K562 (cell line): ENCODE data around the gene VEGFB. TPM values are rescaled to one million over a fixed set of nuclear protein-coding genes. Genes with fewer than 3 reads are reported as not detected.

Source experiments
- HLTF ChIP-seq: fragments of 450-650 bp; IDR thresholded peaks from 2 replicates; pipeline ENCODE4 v1.6.1; 2016
- MAZ ChIP-seq, 2 experiments: fragments of 450-650 bp in 1 of 2; sonication (generic) in 1 of 2; formaldehyde crosslinking; IDR thresholded peaks in 1 of 2; conservative IDR thresholded peaks in 1 of 2; 2 replicates each; pipeline versions ENCODE4 v1.4.0 to v1.5.0; 2020; ENCODE audit warnings: mild to moderate bottlenecking in 1 of 2, missing genetic modification reagents in 1 of 2
- NFIC ChIP-seq: fragments of 450-650 bp; IDR thresholded peaks from 2 replicates; pipeline ENCODE4 v1.6.1; 2017; ENCODE audit warnings: mild to moderate bottlenecking, inconsistent platforms
- NONO ChIP-seq, 2 experiments: fragments of 200-400 bp in 1 of 2; fragments of 450-650 bp in 1 of 2; formaldehyde crosslinking in 1 of 2; IDR thresholded peaks; 2 replicates each; pipeline ENCODE4 v1.6.1; 2017; ENCODE audit warnings: low read depth in 2 of 2, mild to moderate bottlenecking in 2 of 2, moderate library complexity in 2 of 2, low read length in 1 of 2
- RBM25 ChIP-seq: fragments of 200-400 bp; formaldehyde crosslinking; IDR thresholded peaks from 2 replicates; pipeline ENCODE4 v1.6.1; 2018; ENCODE audit warnings: low read length, low read depth, moderate library complexity; ENCODE audit not compliant: severe bottlenecking
- SMAD3 ChIP-seq: fragments of 450-650 bp; formaldehyde crosslinking; conservative IDR thresholded peaks from 2 replicates; pipeline ENCODE4 v1.4.0; 2020; ENCODE audit warnings: mild to moderate bottlenecking
- SRF ChIP-seq, 2 experiments: fragments of 250-450, 450-650 bp in 1 of 2; sonication (Bioruptor Pico) in 1 of 2; sonication (generic) in 1 of 2; formaldehyde crosslinking; IDR thresholded peaks; 2 replicates each; pipeline versions ENCODE4 v1.5.0 to v1.5.1; 2020 to 2022; ENCODE audit warnings: mild to moderate bottlenecking in 1 of 2, missing genetic modification reagents in 1 of 2
- ZNF263 ChIP-seq: sonication (generic); formaldehyde crosslinking; IDR thresholded peaks from 2 replicates; pipeline ENCODE4 v1.8.0; 2022; ENCODE audit warnings: mild to moderate bottlenecking, missing genetic modification reagents, borderline replicate concordance
- polyA plus RNA-seq, 8 experiments: library from polyadenylated mRNA; depleted of rRNA in 4 of 8; stranded (reverse) in 5 of 8; unstranded in 3 of 8; fragments of >200 nt; fragmentation: Nextera tagmentation in 2 of 8; fragmentation: Illumina TruSeq in 1 of 8; extraction: Ambion mirVana in 2 of 8; extraction: Trizol in 1 of 8; gene quantifications; 2 replicates each; pipeline versions ENCODE4 v1.2.1 to v1.2.3, GENCODE V29; 2011 to 2014; ENCODE audit warnings: inconsistent platforms in 1 of 8, missing spikeins in 1 of 8
- total RNA-seq, 7 experiments: library from RNA; depleted of rRNA in 6 of 7; stranded (reverse); fragments of >200 nt in 6 of 7; fragmentation: Illumina TruSeq in 2 of 7; extraction: Trizol in 2 of 7; gene quantifications; 2 replicates each; pipeline versions ENCODE4 v1.2.1 to v1.2.3, GENCODE V29; 2011 to 2021; ENCODE audit warnings: low replicate concordance in 1 of 7
- TF ChIP-seq, protein P1 (sequence below): fragments of 250-450 bp; sonication (Bioruptor Pico); IDR thresholded peaks from 2 replicates; pipeline ENCODE4 v1.4.0; 2020
- TF ChIP-seq, protein P2 (sequence below): fragments of 450-650 bp; conservative IDR thresholded peaks from 2 replicates; pipeline ENCODE4 v1.6.1; 2016; ENCODE audit warnings: missing genetic modification characterization, low read depth, mild to moderate bottlenecking, control low read depth, missing compliant biosample characterization
- TF ChIP-seq, protein P3 (sequence below): sonication (generic); formaldehyde crosslinking; IDR thresholded peaks from 2 replicates; pipeline ENCODE4 v1.8.0; 2022; ENCODE audit warnings: mild to moderate bottlenecking, missing genetic modification reagents
- TF ChIP-seq, protein P4 (sequence below), 3 experiments: fragments of 200-800 bp in 1 of 3; sonication (Bioruptor generic) in 1 of 3; sonication (generic) in 1 of 3; formaldehyde crosslinking in 1 of 3; IDR thresholded peaks; 2 replicates each; pipeline versions ENCODE4 v1.6.1 to v1.8.0; 2016 to 2022; ENCODE audit warnings: mild to moderate bottlenecking in 2 of 3, missing compliant biosample characterization in 2 of 3, missing genetic modification characterization in 2 of 3, missing genetic modification reagents in 1 of 3
- TF ChIP-seq, protein P5 (sequence below): sonication (generic); IDR thresholded peaks from 2 replicates; pipeline ENCODE4 v1.6.1; 2016
- TF ChIP-seq, protein P6 (sequence below): sonication (generic); formaldehyde crosslinking; IDR thresholded peaks from 2 replicates; pipeline ENCODE4 v1.8.0; 2022; ENCODE audit warnings: mild to moderate bottlenecking, missing genetic modification reagents

The VEGFB gene
- total and polyA plus RNA-seq, 9 of the 15 experiments (the other 6 are each of a cell fraction or from before 2014, with no cell fraction given) = 11.0 to 83.4 (median 25.7) TPM

DNA sequence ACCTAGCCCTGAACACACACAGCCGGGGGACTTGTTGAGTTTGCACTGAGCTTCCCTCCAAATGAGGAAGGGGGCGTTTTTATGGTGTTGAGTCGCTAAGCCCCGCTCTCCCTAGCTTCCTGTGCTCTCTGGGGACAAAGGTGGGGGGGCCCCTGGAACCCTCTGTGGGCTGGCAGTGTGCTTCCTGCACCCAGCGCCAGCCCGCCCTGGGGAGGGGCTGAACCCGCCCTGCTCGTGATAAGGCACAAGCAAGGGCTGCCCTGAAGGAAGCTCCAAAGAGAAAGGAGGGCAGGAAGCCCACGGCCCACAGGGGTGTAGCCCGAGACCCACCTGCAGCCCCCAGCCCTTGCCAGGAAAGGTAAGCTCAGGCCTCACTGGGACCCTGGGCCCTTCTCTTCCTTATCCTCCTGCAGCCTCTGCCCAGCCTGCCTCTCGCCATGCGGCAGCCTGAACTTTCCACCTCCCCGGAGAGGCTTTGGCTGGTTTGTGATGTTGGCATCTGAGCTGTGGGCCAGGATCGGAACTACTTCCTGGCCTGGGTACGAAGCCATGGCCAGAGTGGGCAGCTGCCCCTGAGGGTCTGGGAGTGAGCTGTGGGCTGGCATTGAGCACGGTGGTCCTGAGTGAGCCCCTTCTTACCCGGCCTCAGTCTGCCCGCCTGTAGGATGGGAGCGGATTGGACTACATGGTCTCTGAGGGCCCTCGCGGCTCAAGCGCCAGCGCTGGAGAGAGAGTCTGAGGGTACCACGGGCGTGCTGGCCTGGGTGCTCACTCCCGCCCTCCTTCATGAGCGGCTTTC is 27.7 kb upstream of the VEGFB start, which contains the start of gene FERMT3 (continued):
- TF ChIP-seq, protein P1, sequence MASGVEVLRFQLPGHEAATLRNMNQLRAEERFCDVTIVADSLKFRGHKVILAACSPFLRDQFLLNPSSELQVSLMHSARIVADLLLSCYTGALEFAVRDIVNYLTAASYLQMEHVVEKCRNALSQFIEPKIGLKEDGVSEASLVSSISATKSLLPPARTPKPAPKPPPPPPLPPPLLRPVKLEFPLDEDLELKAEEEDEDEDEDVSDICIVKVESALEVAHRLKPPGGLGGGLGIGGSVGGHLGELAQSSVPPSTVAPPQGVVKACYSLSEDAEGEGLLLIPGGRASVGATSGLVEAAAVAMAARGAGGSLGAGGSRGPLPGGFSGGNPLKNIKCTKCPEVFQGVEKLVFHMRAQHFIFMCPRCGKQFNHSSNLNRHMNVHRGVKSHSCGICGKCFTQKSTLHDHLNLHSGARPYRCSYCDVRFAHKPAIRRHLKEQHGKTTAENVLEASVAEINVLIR (CRISPR knock-in tag) = peak; percentile 35; the same call in 1 of the 2 replicates
- TF ChIP-seq, protein P2, sequence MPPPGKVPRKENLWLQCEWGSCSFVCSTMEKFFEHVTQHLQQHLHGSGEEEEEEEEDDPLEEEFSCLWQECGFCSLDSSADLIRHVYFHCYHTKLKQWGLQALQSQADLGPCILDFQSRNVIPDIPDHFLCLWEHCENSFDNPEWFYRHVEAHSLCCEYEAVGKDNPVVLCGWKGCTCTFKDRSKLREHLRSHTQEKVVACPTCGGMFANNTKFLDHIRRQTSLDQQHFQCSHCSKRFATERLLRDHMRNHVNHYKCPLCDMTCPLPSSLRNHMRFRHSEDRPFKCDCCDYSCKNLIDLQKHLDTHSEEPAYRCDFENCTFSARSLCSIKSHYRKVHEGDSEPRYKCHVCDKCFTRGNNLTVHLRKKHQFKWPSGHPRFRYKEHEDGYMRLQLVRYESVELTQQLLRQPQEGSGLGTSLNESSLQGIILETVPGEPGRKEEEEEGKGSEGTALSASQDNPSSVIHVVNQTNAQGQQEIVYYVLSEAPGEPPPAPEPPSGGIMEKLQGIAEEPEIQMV = 0 out of 2 replicates have a peak, but pooled peaks have one; percentile 21
- peak; percentile 62; the same call in 1 of the 2 replicates for TF ChIP-seq ZNF263 (CRISPR knock-in tag)
- no peak for TF ChIP-seq HLTF
- TF ChIP-seq, protein P3, sequence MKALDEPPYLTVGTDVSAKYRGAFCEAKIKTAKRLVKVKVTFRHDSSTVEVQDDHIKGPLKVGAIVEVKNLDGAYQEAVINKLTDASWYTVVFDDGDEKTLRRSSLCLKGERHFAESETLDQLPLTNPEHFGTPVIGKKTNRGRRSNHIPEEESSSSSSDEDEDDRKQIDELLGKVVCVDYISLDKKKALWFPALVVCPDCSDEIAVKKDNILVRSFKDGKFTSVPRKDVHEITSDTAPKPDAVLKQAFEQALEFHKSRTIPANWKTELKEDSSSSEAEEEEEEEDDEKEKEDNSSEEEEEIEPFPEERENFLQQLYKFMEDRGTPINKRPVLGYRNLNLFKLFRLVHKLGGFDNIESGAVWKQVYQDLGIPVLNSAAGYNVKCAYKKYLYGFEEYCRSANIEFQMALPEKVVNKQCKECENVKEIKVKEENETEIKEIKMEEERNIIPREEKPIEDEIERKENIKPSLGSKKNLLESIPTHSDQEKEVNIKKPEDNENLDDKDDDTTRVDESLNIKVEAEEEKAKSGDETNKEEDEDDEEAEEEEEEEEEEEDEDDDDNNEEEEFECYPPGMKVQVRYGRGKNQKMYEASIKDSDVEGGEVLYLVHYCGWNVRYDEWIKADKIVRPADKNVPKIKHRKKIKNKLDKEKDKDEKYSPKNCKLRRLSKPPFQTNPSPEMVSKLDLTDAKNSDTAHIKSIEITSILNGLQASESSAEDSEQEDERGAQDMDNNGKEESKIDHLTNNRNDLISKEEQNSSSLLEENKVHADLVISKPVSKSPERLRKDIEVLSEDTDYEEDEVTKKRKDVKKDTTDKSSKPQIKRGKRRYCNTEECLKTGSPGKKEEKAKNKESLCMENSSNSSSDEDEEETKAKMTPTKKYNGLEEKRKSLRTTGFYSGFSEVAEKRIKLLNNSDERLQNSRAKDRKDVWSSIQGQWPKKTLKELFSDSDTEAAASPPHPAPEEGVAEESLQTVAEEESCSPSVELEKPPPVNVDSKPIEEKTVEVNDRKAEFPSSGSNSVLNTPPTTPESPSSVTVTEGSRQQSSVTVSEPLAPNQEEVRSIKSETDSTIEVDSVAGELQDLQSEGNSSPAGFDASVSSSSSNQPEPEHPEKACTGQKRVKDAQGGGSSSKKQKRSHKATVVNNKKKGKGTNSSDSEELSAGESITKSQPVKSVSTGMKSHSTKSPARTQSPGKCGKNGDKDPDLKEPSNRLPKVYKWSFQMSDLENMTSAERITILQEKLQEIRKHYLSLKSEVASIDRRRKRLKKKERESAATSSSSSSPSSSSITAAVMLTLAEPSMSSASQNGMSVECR (CRISPR knock-in tag) = peak; percentile 77; the same call in 1 of the 2 replicates
- TF ChIP-seq, protein P4, sequence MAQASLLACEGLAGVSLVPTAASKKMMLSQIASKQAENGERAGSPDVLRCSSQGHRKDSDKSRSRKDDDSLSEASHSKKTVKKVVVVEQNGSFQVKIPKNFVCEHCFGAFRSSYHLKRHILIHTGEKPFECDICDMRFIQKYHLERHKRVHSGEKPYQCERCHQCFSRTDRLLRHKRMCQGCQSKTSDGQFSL (CRISPR knock-in tag; IDR thresholded peaks at IDR 0.05) = peak; percentile 91
- TF ChIP-seq, protein P4 (tag; IDR thresholded peaks at IDR 0.05) = peak in 1 of 2 experiments; percentile 82; a peak in 2 of 4 replicates
- TF ChIP-seq SRF (CRISPR knock-in tag; IDR thresholded peaks at IDR 0.05) = peak in 1 of 2 experiments; percentile 58; a peak in 1 of 4 replicates
- TF ChIP-seq, protein P5, sequence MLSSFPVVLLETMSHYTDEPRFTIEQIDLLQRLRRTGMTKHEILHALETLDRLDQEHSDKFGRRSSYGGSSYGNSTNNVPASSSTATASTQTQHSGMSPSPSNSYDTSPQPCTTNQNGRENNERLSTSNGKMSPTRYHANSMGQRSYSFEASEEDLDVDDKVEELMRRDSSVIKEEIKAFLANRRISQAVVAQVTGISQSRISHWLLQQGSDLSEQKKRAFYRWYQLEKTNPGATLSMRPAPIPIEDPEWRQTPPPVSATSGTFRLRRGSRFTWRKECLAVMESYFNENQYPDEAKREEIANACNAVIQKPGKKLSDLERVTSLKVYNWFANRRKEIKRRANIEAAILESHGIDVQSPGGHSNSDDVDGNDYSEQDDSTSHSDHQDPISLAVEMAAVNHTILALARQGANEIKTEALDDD = no peak
- TF ChIP-seq SMAD3 = no peak
- TF ChIP-seq NONO (IDR thresholded peaks at IDR 0.05; ENCODE audit: low read depth in 2 of 2, low read length in 1 of 2) = 0 out of 4 replicates have a peak, but pooled peaks of 1 of the 2 experiments have one; percentile 18
- TF ChIP-seq RBM25 = no peak
- peak; percentile 33; the same call in 1 of the 2 replicates for TF ChIP-seq NFIC
- TF ChIP-seq MAZ (CRISPR knock-in tag; conservative IDR thresholded peaks at IDR 0.05 in 1 of 2, IDR thresholded peaks at IDR 0.05 in 1 of 2) = peak; percentile 66 to 76
- TF ChIP-seq, protein P6, sequence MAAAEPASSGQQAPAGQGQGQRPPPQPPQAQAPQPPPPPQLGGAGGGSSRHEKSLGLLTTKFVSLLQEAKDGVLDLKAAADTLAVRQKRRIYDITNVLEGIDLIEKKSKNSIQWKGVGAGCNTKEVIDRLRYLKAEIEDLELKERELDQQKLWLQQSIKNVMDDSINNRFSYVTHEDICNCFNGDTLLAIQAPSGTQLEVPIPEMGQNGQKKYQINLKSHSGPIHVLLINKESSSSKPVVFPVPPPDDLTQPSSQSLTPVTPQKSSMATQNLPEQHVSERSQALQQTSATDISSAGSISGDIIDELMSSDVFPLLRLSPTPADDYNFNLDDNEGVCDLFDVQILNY (CRISPR knock-in tag) = 0 out of 2 replicates have a peak, but pooled peaks have one; percentile 47
